ENCODE results near the gene MCM7. TPM values are rescaled to one million over a fixed set of nuclear protein-coding genes. Genes with fewer than 3 reads are reported as not detected.

The MCM7 gene
- total and polyA plus RNA-seq, 2 of the 13 experiments (the other 11 are each of a cell fraction or from before 2014, with no cell fraction given), result 84.5 to 214 TPM

DNA sequence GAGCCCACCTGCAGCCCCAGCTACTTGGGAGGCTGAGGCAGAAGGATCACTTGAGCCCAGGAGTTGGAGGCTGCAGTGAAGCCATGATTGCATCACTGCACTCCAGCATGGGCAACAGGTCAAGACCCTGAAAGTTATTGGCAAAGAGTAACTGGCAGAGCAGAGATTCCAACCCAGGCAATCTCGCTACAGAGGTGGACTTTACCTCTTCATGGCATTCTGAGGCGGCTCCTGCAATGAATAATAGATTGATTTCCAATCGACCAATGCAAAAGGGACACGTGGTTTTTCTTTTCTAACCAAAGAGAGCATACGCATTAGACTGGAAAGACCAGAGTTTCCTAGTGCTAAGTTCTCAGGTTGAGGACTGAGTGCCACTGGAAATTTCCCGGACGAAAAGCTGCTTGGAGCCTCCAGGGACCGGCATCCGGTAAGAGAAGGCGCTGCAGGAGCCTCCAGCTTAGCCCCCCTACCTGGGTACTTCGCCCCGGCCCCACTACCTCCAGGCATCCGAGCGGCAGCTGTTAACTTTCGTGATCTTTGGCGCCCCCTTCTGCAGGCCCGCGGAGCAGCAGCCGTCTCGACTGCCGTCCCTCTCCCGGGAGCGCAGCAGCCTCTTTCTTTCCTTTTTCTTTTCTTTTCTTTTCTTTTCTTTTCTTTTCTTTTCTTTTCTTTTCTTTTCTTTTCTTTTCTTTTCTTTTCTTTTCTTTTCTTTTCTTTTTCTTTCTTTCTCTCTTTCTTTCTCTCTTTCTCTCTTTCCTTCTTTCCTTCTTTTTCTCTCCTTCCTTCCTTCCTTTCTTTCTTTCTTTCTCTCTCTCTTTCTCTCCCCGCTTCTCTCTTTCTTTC is 29.6 kb upstream of the MCM7 start:
- Histone ChIP-seq H4K20me1 (ENCODE audit: insufficient read depth, low read length) (no peaks in the 10 kb centered on the region), H3K4me1 (ENCODE audit: insufficient read depth, low read length) (peaks cover 38% of the 10 kb centered on the region), H3K4me2 (ENCODE audit: low read depth, low read length) (peak overlapping the region; percentile 80), H3K4me3 (replicated peaks in 1 of 3; ENCODE audit: insufficient read depth in 1 of 3, low read depth in 2 of 3, low read length in 3 of 3) (peak overlapping the region in 2 of 3 experiments; percentile 21 to 61; a peak in 4 of 6 replicates), H3K27me3 (ENCODE audit: control insufficient read depth in 1 of 2, insufficient read depth in 2 of 2, low read length in 2 of 2) (no peaks in the 10 kb centered on the region), H3K9ac (ENCODE audit: insufficient read depth, low read depth, low read length) (peak overlapping the region; percentile 67), H3K36me3 (replicated peaks in 1 of 2; ENCODE audit: control insufficient read depth in 1 of 2, insufficient read depth in 2 of 2, low read length in 2 of 2) (no peaks in the 10 kb centered on the region), H3K9me3 (ENCODE audit: low read length) (no peaks in the 10 kb centered on the region), H3K79me2 (ENCODE audit: insufficient read depth, low read length) (peaks cover 5% of the 10 kb centered on the region), H2AFZ (ENCODE audit: low read length) (peak overlapping the region; percentile 37), H3K27ac (ENCODE audit: extremely low read length, insufficient read depth, low read length) (peak overlapping the region; percentile 62)
- POLR2A ChIA-PET, result interaction anchor here (1.4 to 3.7 kb wide), 2 partner anchors 12 to 30 kb away, joined by 3 to 26 read pairs; partner anchors contain the start of genes AP4M1 and MCM7
- peak; percentile 10 for ATAC-seq
- intact Hi-C loops (cut with micrococcal nuclease; ENCODE audit: unreplicated experiment), result no loop called here
- 5% methylated on average over 23 of the region's 24 CpGs for WGBS (ENCODE audit: low lambda C conversion rate)
- CTCF ChIA-PET (ENCODE audit: low intra/inter-chr PET ratio, low total read pairs), result interaction anchor here (1.9 kb wide), 1 partner anchor 21 kb away, joined by 5 read pairs; no protein-coding TSS in a partner anchor
- peak; percentile 54 for DNase-seq (ENCODE audit: low spot score)
- FAIRE-seq, result no peak
- in situ Hi-C loops (cut with HindIII; ENCODE audit: extremely low pct_ligation_motif_present, low pct_unique_long_range_greater_than_20kb), result loop anchor here (5.0 kb wide), 1 partner anchor 81 kb away; no protein-coding TSS in a partner anchor
- no TSS peak for BruUV-seq (replicated peaks)
- TF ChIP-seq ZNF501 (CRISPR knock-in tag; IDR thresholded peaks at IDR 0.05), result peak; percentile 67
- TF ChIP-seq SOX6 (IDR thresholded peaks at IDR 0.05), result no peak
- TF ChIP-seq SOX6 (CRISPR knock-in tag; IDR thresholded peaks at IDR 0.05), result peak; percentile 29; the same call in 1 of the 2 replicates
- TF ChIP-seq FOXA1 (IDR thresholded peaks at IDR 0.05), result no peak
- TF ChIP-seq FOXA1 (CRISPR knock-in tag; IDR thresholded peaks at IDR 0.05), result no peak
- TF ChIP-seq, protein P1, sequence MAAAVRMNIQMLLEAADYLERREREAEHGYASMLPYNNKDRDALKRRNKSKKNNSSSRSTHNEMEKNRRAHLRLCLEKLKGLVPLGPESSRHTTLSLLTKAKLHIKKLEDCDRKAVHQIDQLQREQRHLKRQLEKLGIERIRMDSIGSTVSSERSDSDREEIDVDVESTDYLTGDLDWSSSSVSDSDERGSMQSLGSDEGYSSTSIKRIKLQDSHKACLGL (CRISPR knock-in tag; IDR thresholded peaks at IDR 0.05), result no peak
- TF ChIP-seq SRSF9 (IDR thresholded peaks at IDR 0.05; ENCODE audit: borderline replicate concordance, insufficient read depth, low read depth, low read length, poor library complexity, severe bottlenecking), result no peak
- TF ChIP-seq HDAC1 (CRISPR knock-in tag; IDR thresholded peaks at IDR 0.05), result no peak; the same call in 1 of the 2 replicates
- TF ChIP-seq KDM5B (CRISPR knock-in tag; IDR thresholded peaks at IDR 0.05; ENCODE audit: borderline replicate concordance), result no peak
- no peak for TF ChIP-seq ZNF30 (CRISPR knock-in tag; IDR thresholded peaks at IDR 0.05)
- TF ChIP-seq, protein P2, sequence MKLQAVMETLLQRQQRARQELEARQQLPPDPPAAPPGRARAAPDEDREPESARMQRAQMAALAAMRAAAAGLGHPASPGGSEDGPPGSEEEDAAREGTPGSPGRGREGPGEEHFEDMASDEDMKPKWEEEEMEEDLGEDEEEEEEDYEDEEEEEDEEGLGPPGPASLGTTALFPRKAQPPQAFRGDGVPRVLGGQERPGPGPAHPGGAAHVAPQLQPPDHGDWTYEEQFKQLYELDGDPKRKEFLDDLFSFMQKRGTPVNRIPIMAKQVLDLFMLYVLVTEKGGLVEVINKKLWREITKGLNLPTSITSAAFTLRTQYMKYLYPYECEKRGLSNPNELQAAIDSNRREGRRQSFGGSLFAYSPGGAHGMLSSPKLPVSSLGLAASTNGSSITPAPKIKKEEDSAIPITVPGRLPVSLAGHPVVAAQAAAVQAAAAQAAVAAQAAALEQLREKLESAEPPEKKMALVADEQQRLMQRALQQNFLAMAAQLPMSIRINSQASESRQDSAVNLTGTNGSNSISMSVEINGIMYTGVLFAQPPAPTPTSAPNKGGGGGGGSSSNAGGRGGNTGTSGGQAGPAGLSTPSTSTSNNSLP (IDR thresholded peaks at IDR 0.05; ENCODE audit: low read depth, low read length), result peak; percentile 77; the same call in 1 of the 2 replicates
- 0 out of 2 replicates have a peak, but pooled peaks have one; percentile 28 for TF ChIP-seq ZNF776 (CRISPR knock-in tag; IDR thresholded peaks at IDR 0.05)
- TF ChIP-seq, protein P3, sequence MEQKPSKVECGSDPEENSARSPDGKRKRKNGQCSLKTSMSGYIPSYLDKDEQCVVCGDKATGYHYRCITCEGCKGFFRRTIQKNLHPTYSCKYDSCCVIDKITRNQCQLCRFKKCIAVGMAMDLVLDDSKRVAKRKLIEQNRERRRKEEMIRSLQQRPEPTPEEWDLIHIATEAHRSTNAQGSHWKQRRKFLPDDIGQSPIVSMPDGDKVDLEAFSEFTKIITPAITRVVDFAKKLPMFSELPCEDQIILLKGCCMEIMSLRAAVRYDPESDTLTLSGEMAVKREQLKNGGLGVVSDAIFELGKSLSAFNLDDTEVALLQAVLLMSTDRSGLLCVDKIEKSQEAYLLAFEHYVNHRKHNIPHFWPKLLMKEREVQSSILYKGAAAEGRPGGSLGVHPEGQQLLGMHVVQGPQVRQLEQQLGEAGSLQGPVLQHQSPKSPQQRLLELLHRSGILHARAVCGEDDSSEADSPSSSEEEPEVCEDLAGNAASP (CRISPR knock-in tag; IDR thresholded peaks at IDR 0.05; ENCODE audit: borderline replicate concordance), result no peak; the same call in 1 of the 2 replicates
- TF ChIP-seq ZNF777 (CRISPR knock-in tag; IDR thresholded peaks at IDR 0.05), result peak; percentile 40; the same call in 1 of the 2 replicates
- 0 out of 2 replicates have a peak, but pooled peaks have one; percentile 34 for TF ChIP-seq HOXA3 (CRISPR knock-in tag; IDR thresholded peaks at IDR 0.05)
- TF ChIP-seq, protein P4, sequence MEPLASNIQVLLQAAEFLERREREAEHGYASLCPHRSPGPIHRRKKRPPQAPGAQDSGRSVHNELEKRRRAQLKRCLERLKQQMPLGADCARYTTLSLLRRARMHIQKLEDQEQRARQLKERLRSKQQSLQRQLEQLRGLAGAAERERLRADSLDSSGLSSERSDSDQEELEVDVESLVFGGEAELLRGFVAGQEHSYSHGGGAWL (CRISPR knock-in tag; IDR thresholded peaks at IDR 0.05), result no peak
- TF ChIP-seq ZNF350 (CRISPR knock-in tag; IDR thresholded peaks at IDR 0.05; ENCODE audit: borderline replicate concordance, low read depth), result peak; percentile 20; the same call in 1 of the 2 replicates
- TF ChIP-seq POLR2AphosphoS2 (IDR thresholded peaks at IDR 0.05; ENCODE audit: low read depth, low read length), result no peak

Data from HepG2 (cell line).